GM12801 (cell line): Measurements from ENCODE around the gene SEL1L3.

Experiments
- TF ChIP-seq, protein P1 (sequence below): IDR thresholded peaks from one replicate; pipeline ENCODE4 v1.5.1; 2011; ENCODE audit warnings: control low read depth; ENCODE audit not compliant: insufficient read length; ENCODE audit errors: extremely low read depth

The SEL1L3 gene

GRCh38 chr4:25878676-25879075, 15.9 kb upstream of the SEL1L3 start:
- TF ChIP-seq, protein P1, sequence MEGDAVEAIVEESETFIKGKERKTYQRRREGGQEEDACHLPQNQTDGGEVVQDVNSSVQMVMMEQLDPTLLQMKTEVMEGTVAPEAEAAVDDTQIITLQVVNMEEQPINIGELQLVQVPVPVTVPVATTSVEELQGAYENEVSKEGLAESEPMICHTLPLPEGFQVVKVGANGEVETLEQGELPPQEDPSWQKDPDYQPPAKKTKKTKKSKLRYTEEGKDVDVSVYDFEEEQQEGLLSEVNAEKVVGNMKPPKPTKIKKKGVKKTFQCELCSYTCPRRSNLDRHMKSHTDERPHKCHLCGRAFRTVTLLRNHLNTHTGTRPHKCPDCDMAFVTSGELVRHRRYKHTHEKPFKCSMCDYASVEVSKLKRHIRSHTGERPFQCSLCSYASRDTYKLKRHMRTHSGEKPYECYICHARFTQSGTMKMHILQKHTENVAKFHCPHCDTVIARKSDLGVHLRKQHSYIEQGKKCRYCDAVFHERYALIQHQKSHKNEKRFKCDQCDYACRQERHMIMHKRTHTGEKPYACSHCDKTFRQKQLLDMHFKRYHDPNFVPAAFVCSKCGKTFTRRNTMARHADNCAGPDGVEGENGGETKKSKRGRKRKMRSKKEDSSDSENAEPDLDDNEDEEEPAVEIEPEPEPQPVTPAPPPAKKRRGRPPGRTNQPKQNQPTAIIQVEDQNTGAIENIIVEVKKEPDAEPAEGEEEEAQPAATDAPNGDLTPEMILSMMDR, result no peak

DNA sequence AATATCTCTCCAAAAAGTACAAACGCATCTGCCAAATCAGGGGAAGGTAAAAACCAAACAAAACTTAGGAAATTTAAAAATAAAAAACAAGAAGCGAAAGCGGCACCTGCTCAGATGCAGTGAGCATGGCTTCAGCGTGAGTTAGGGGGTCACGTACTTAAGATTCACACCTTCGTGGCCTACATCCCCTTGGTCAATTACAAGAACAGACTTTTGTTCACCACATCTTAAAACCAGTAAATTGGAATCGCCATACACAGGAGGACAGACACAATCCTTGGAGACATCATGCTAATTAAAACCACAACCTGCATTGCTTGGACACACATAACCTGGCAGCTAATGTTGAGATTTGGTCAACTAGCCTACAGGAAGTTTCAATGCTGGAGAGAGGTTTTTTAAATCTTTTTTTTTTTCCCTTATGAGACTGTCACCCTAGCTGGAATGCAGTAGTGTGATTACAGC, 12.5 kb upstream of the SEL1L3 start:
- TF ChIP-seq, protein P1, result no peak

- TF ChIP-seq, protein P1, result no peak
These were observed 11.9 kb upstream of the SEL1L3 start for GRCh38 chr4:25874655-25875054.

GRCh38 chr4:25873632-25874129, 10.9 kb upstream of the SEL1L3 start:
- TF ChIP-seq, protein P1, result no peak

GRCh38 chr4:25872851-25873631, 10.3 kb upstream of the SEL1L3 start:
- TF ChIP-seq, protein P1, result no peak

DNA sequence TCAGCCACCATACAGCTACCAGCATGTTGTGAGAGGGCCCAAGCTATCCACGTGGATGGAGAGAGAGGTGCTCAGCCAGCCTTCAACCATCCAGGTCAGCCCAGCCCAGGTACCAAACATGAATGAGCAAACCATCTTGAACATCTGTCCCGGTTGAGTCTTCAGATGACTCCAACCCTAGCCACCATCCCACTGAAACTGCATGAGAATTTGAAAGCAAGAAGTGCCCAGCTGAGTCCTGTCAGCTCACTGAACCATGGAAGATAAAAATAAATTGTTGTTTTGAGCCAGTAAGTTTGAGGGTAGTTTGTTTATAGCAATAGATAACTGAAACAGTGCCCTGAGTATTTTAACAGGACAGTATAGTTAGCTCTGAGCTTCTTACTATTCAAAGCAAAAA, 7.3 kb upstream of the SEL1L3 start:
- TF ChIP-seq, protein P1, result no peak

GRCh38 chr4:25867781-25868294, 5.0 kb upstream of the SEL1L3 start:
- TF ChIP-seq, protein P1, result no peak
